Endothelial cell of umbilical vein (primary cell): ENCODE data around the gene SLC35A2. TPM values are rescaled to one million over a fixed set of nuclear protein-coding genes. Genes with fewer than 3 reads are reported as not detected.

Experiments used
- BruUV-seq: library from RNA; stranded (reverse); fragments of 400-500 nt; replicated peaks from 2 replicates; lab custom pipeline; 2021; lab: Mats Ljungman, UMichigan
- CTCF ChIA-PET: fragments of 300-600, 350-600 bp; sonication (Branson Sonifier 250); formaldehyde crosslinking; loops from one replicate; lab custom pipeline; 2021; ENCODE audit warnings: antibody characterized with exemption, inconsistent platforms; lab: Charles Lee
- POLR2A ChIA-PET: fragments of 300-600, 350-600 bp; sonication (Branson Sonifier 250); formaldehyde crosslinking; loops from one replicate; lab custom pipeline; 2021; ENCODE audit warnings: antibody characterized with exemption, inconsistent platforms; lab: Charles Lee
- DNase-seq: peaks from one replicate; pipeline ENCODE4 v3.0.0-alpha.2; 2011; ENCODE audit warnings: low read depth, low spot score
- FAIRE-seq: peaks from 2 replicates; lab custom pipeline; 2011; peaks lifted over from hg19 to GRCh38; lab: Jason Lieb, UNC
- H2AFZ ChIP-seq: 2 replicates; pipeline ENCODE4 v1.6.0; 2012; ENCODE audit warnings: low read depth, low read length, control low read depth, inconsistent platforms
- H3K27ac ChIP-seq: 2 replicates; pipeline ENCODE4 v1.5.1; 2011; ENCODE audit warnings: low read depth, mild to moderate bottlenecking, control low read depth, low read length, moderate library complexity; ENCODE audit not compliant: insufficient read depth
- H3K27me3 ChIP-seq, 2 experiments: 2 replicates each; pipeline versions ENCODE4 v1.6.0 to v1.6.1; 2011; ENCODE audit warnings: low read length in 2 of 2, mixed read lengths in 1 of 2; ENCODE audit not compliant: control insufficient read depth in 2 of 2, insufficient read depth in 2 of 2
- H3K36me3 ChIP-seq, 2 experiments: 2 replicates in 1 of 2; 3 replicates in 1 of 2; pipeline ENCODE4 v1.5.1; 2011; ENCODE audit warnings: low read length in 2 of 2, mild to moderate bottlenecking in 1 of 2, moderate library complexity in 1 of 2; ENCODE audit not compliant: control insufficient read depth in 2 of 2, insufficient read depth in 2 of 2; ENCODE audit errors: extremely low read depth in 1 of 2
- H3K4me1 ChIP-seq: 3 replicates; pipeline ENCODE4 v1.5.1; 2011; ENCODE audit warnings: mild to moderate bottlenecking, low read length; ENCODE audit not compliant: control insufficient read depth, insufficient read depth; ENCODE audit errors: extremely low read depth
- H3K4me2 ChIP-seq: 2 replicates; pipeline ENCODE4 v1.6.1; 2011; ENCODE audit warnings: low read length, control low read depth, mixed read lengths; ENCODE audit not compliant: insufficient read depth
- H3K4me3 ChIP-seq, 3 experiments: fragments of 200-600 bp in 1 of 3; sonication (generic), shearing (Covaris generic) in 1 of 3; replicated peaks in 1 of 3; 2 replicates each; pipeline ENCODE4 v1.5.1; 2011 to 2016; ENCODE audit warnings: control low read depth in 3 of 3, low read length in 3 of 3, mild to moderate bottlenecking in 2 of 3, inconsistent platforms in 1 of 3, low read depth in 1 of 3, moderate library complexity in 1 of 3; ENCODE audit not compliant: insufficient read depth in 1 of 3
- H3K79me2 ChIP-seq: 2 replicates; pipeline ENCODE4 v1.6.0; 2012; ENCODE audit warnings: low read length, inconsistent platforms; ENCODE audit not compliant: control insufficient read depth, insufficient read depth
- H3K9ac ChIP-seq: replicated peaks from 2 replicates; pipeline ENCODE3; 2011; ENCODE audit warnings: low read length, control low read depth; ENCODE audit not compliant: insufficient read depth; ENCODE audit errors: extremely low read depth
- H3K9me1 ChIP-seq: replicated peaks from 3 replicates; pipeline ENCODE4 v1.6.0; 2011; ENCODE audit warnings: mild to moderate bottlenecking, low read length; ENCODE audit not compliant: control insufficient read depth, insufficient read depth; ENCODE audit errors: extremely low read depth
- H3K9me3 ChIP-seq: replicated peaks from 2 replicates; pipeline ENCODE4 v1.5.1; 2012; ENCODE audit warnings: low read length, inconsistent platforms; ENCODE audit not compliant: control insufficient read depth, insufficient read depth
- H4K20me1 ChIP-seq: replicated peaks from 2 replicates; pipeline ENCODE3; 2011; ENCODE audit warnings: mild to moderate bottlenecking, low read length; ENCODE audit not compliant: control insufficient read depth, insufficient read depth; ENCODE audit errors: extremely low read depth
- CTCF ChIP-seq, 2 donors: IDR thresholded peaks; 1 replicate in 1 of 2; 2 replicates in 1 of 2; pipeline ENCODE4 v1.5.1; 2011; ENCODE audit warnings: low read length in 2 of 2, mild to moderate bottlenecking in 2 of 2, moderate library complexity in 2 of 2, control low read depth in 1 of 2, inconsistent platforms in 1 of 2, low read depth in 1 of 2; ENCODE audit not compliant: insufficient read depth in 1 of 2; ENCODE audit errors: extremely low read depth in 1 of 2
- EZH2 ChIP-seq: IDR thresholded peaks from 2 replicates; pipeline ENCODE4 v1.6.1; 2012; ENCODE audit warnings: borderline replicate concordance, low read depth, mild to moderate bottlenecking, moderate library complexity, low read length, inconsistent platforms; ENCODE audit not compliant: severe bottlenecking
- FOS ChIP-seq: IDR thresholded peaks from 2 replicates; pipeline ENCODE4 v1.6.1; 2011; ENCODE audit warnings: mild to moderate bottlenecking, low read length, moderate library complexity, borderline replicate concordance; ENCODE audit not compliant: insufficient read depth
- GATA2 ChIP-seq: IDR thresholded peaks from 2 replicates; pipeline ENCODE4 v1.7.0; 2011; ENCODE audit warnings: low read depth, mild to moderate bottlenecking, moderate library complexity, mixed read lengths, low read length; ENCODE audit not compliant: insufficient read length, insufficient read depth
- JUN ChIP-seq: IDR thresholded peaks from 2 replicates; pipeline ENCODE4 v1.6.1; 2011; ENCODE audit warnings: borderline replicate concordance, low read depth; ENCODE audit not compliant: insufficient read length, insufficient read depth
- MAX ChIP-seq: IDR thresholded peaks from 2 replicates; pipeline ENCODE4 v1.6.1; 2011; ENCODE audit not compliant: insufficient read depth, insufficient read length
- MYC ChIP-seq: IDR thresholded peaks from one replicate; pipeline ENCODE4 v1.6.1; 2011; ENCODE audit warnings: mild to moderate bottlenecking, low read depth, low read length
- POLR2A ChIP-seq: IDR thresholded peaks from 2 replicates; pipeline ENCODE4 v1.6.1; 2012; ENCODE audit warnings: low read depth, mild to moderate bottlenecking, control low read depth, low read length
- POLR2AphosphoS5 ChIP-seq: IDR thresholded peaks from 2 replicates; pipeline ENCODE4 v1.6.1; 2012; ENCODE audit warnings: low read depth, mild to moderate bottlenecking, control low read depth, low read length, moderate library complexity; ENCODE audit not compliant: insufficient read depth
- dilution Hi-C: fragments of 300-500 bp; cut with MboI; formaldehyde crosslinking; loops from one replicate; pipeline ENCODE4 v1.15.0; 2019; ENCODE audit warnings: low sequenced_read_pairs; ENCODE audit not compliant: extremely low pct_ligation_motif_present
- intact Hi-C: fragments of 100-400 bp; cut with micrococcal nuclease; formaldehyde crosslinking; loops from one replicate; pipeline ENCODE4 v1.10.0; 2022
- polyA plus RNA-seq, 4 experiments: library from polyadenylated mRNA; depleted of rRNA in 3 of 4; stranded (reverse) in 3 of 4; unstranded in 1 of 4; fragments of >200 nt; gene quantifications; 2 replicates each; pipeline versions ENCODE4 v1.2.1 to v1.2.3, GENCODE V29; 2011 to 2012; ENCODE audit warnings: missing spikeins in 1 of 4
- total RNA-seq: library from RNA; stranded (reverse); gene quantifications from 2 replicates; pipeline ENCODE4 v1.2.3, GENCODE V29; 2021

The SLC35A2 gene
- total and polyA plus RNA-seq, 2 donors (not counting 3 experiments of a cell fraction or from before 2014, with no cell fraction given), result 31.4 to 64.5 TPM

- H3K27me3 ChIP-seq, result no peaks in the 10 kb centered on the region
- peaks cover 16% of the 10 kb centered on the region for H3K4me1 ChIP-seq
- H3K9me3 ChIP-seq, result no peaks in the 10 kb centered on the region
- intact Hi-C loops (loop anchor here (1.0 to 5.0 kb wide), 4 partner anchors 39 to 144 kb away; partner anchors contain the start of genes PIM2 and TFE3), dilution Hi-C loops (no loop called here)
- DNase-seq (peak; percentile 97), FAIRE-seq (peak; percentile 97)
- H3K9me1 ChIP-seq, result no peaks in the 10 kb centered on the region
- no peaks in the 10 kb centered on the region for H4K20me1 ChIP-seq
- peak overlapping the region; percentile 86 for H3K9ac ChIP-seq
- no peak overlapping the region for H2AFZ ChIP-seq
- POLR2A ChIA-PET, result interaction anchor here (0.6 to 1.1 kb wide), 4 partner anchors 60 to 221 kb away, joined by 3 to 8 read pairs (median 4); partner anchors contain the start of gene TFE3
- H3K79me2 ChIP-seq, result peaks cover 36% of the 10 kb centered on the region
- TF ChIP-seq FOS (no peak), POLR2A (peak; percentile 34)
- CTCF ChIA-PET, result interaction anchor here (0.6 to 1.3 kb wide), 4 partner anchors 14 to 1733 kb away, joined by 3 to 6 read pairs (median 5); partner anchors contain the start of genes HDAC6 and KCND1
- BruUV-seq, result TSS peak; percentile 61
- no peaks in the 10 kb centered on the region for H3K36me3 ChIP-seq
- H3K4me2 ChIP-seq, result no peak overlapping the region
- H3K27ac ChIP-seq, result peak overlapping the region; percentile 87
- H3K4me3 ChIP-seq, result peak overlapping the region; percentile 15 to 71 (median 56)
Observed at GRCh38 chrX:48957827-48958634, 46.6 kb upstream of the SLC35A2 start.

GRCh38 chrX:48957477-48957826 is 46.0 kb upstream of the SLC35A2 start, which contains the start of gene OTUD5:
OTUD5 (minus strand) TSS chrX:48957607; CDS start chrX:48957570, 37 bp downstream.
- no TSS peak for BruUV-seq

More at GRCh38 chrX:48957477-48957826, 46.0 kb upstream of the SLC35A2 start, which contains the start of gene OTUD5:
- intact Hi-C loops (loop anchor here (1.0 to 5.0 kb wide), 2 partner anchors 66 to 145 kb away; no protein-coding TSS in a partner anchor), dilution Hi-C loops (no loop called here)
- Histone ChIP-seq H3K36me3 (no peaks in the 10 kb centered on the region), H3K9me1 (no peaks in the 10 kb centered on the region), H3K27ac (peak within 1 kb of the TSS; percentile 87), H3K4me1 (peaks cover 16% of the 10 kb centered on the region), H3K9me3 (no peaks in the 10 kb centered on the region), H2AFZ (no peak within 1 kb of the TSS), H3K4me3 (peak within 1 kb of the TSS; percentile 15 to 71 (median 54)), H3K79me2 (peaks cover 42% of the 10 kb centered on the region), H3K9ac (peak within 1 kb of the TSS; percentile 86), H3K4me2 (peak within 1 kb of the TSS; percentile 64), H4K20me1 (no peaks in the 10 kb centered on the region), H3K27me3 (no peaks in the 10 kb centered on the region)
- TF ChIP-seq CTCF (IDR thresholded peaks at IDR 0.05; ENCODE audit: extremely low read depth in 1 of 2, insufficient read depth in 1 of 2, low read depth in 1 of 2, low read length in 2 of 2), result no peak
- TF ChIP-seq POLR2A, result peak; percentile 33
- no peak for TF ChIP-seq JUN
- no peak for TF ChIP-seq FOS
- TF ChIP-seq GATA2, result no peak
- TF ChIP-seq POLR2AphosphoS5, result peak; percentile 31
- TF ChIP-seq EZH2, result no peak
- no peak for TF ChIP-seq MAX
- TF ChIP-seq MYC, result no peak
- CTCF ChIA-PET, result no interaction called here
- no peak for DNase-seq
- no peak for FAIRE-seq
- POLR2A ChIA-PET, result interaction anchor here (1.1 kb wide), 2 partner anchors 59 to 86 kb away, joined by 3 to 8 read pairs; partner anchors contain the start of gene TFE3
